Vagina (tissue), 2 donors: ENCODE results near the gene LDB2. TPM values are rescaled to one million over a fixed set of nuclear protein-coding genes. Genes with fewer than 3 reads are reported as not detected.
"Not testable (repeated sequence)": the region's sequence is repeated elsewhere in the genome, so short reads cannot be mapped to it uniquely, and the experiment has no call there.

Experiments used
- DNase-seq, 2 donors: peaks; one replicate each; pipeline ENCODE4 v3.0.0-alpha.2; 2017; ENCODE audit errors: extremely low spot score in 2 of 2
- H3K27ac ChIP-seq: fragments of 200-600 bp; sonication (generic); one replicate; pipeline ENCODE4 v1.5.1; 2019
- H3K27me3 ChIP-seq: fragments of 200-600 bp; sonication (generic); one replicate; pipeline ENCODE4 v1.5.1; 2019
- H3K36me3 ChIP-seq, 2 donors: fragments of 200-600 bp; sonication (generic); one replicate each; pipeline ENCODE4 v1.5.1; 2017 to 2019
- H3K4me1 ChIP-seq: fragments of 200-600 bp; sonication (generic); one replicate; pipeline ENCODE4 v1.5.1; 2019
- H3K4me3 ChIP-seq, 2 donors: fragments of 200-600 bp; sonication (generic); 1 replicate in 1 of 2; 2 replicates in 1 of 2; pipeline ENCODE4 v1.5.1; 2016 to 2019
- H3K9me3 ChIP-seq: fragments of 200-600 bp; sonication (generic); one replicate; pipeline ENCODE4 v1.5.1; 2019
- POLR2A ChIP-seq, 2 donors: fragments of 450-650 bp; IDR thresholded peaks; one replicate each; pipeline ENCODE4 v1.6.1; 2017; ENCODE audit warnings: antibody characterized with exemption in 2 of 2, mild to moderate bottlenecking in 2 of 2, moderate library complexity in 2 of 2
- POLR2AphosphoS5 ChIP-seq, 2 donors: sonication (generic); formaldehyde crosslinking; IDR thresholded peaks; one replicate each; pipeline ENCODE4 v1.9.0; 2017; ENCODE audit warnings: antibody characterized with exemption in 2 of 2, mild to moderate bottlenecking in 2 of 2, low read depth in 1 of 2; ENCODE audit not compliant: insufficient read depth in 1 of 2
- intact Hi-C: fragments of 100-400 bp; cut with DNase I; formaldehyde crosslinking; loops from one replicate; pipeline ENCODE4 v1.15.1; 2023
- total RNA-seq: library from RNA; depleted of rRNA; stranded (reverse); fragments of >200 nt; gene quantifications from one replicate; pipeline ENCODE4 v1.2.3, GENCODE V29; 2016
- TF ChIP-seq, protein P1 (sequence below), 3 experiments: fragments of 450-650 bp in 2 of 3; fragments of 200-600 bp in 1 of 3; sonication (generic) in 1 of 3; IDR thresholded peaks; one replicate each; pipeline ENCODE4 v1.5.1; 2017 to 2019; ENCODE audit warnings: antibody characterized with exemption in 3 of 3, mild to moderate bottlenecking in 2 of 3, moderate library complexity in 2 of 3

The LDB2 gene
- total RNA-seq, 1 donor from 2014 or later: 70.0 TPM

DNA sequence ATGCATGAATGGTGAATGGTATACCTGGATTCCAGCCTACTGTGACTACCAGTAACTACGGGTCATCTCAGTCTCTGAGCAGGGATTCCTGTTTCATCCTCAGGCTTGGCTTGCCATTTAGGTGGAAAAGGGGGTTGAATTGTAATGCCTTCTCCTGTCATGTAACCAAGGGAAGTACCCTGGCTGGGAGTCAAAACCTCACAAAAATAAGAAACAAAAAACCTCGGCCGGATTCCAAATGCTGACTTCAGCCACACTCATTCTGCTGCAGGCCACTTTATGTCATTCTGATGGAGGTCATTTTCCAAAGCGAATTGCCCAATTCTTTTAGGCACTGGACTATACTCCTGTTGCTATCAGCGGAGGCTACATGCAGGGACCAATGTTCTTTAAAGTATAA lies 324.7 kb downstream of the LDB2 start:
- H3K4me1 ChIP-seq: peaks cover 20% of the 10 kb centered on the region
- TF ChIP-seq POLR2A (IDR thresholded peaks at IDR 0.05) (no peak), POLR2AphosphoS5 (IDR thresholded peaks at IDR 0.05; ENCODE audit: insufficient read depth in 1 of 2, low read depth in 1 of 2) (no peak)
- H3K36me3 ChIP-seq: no peaks in the 10 kb centered on the region
- no peaks in the 10 kb centered on the region for H3K9me3 ChIP-seq
- no peaks in the 10 kb centered on the region for H3K27me3 ChIP-seq
- DNase-seq: no peak
- intact Hi-C loops: no loop called here
- no peak overlapping the region for H3K4me3 ChIP-seq
- H3K27ac ChIP-seq: no peak overlapping the region

GRCh38 chr4:16573206-16573605 lies 325.2 kb downstream of the LDB2 start:
- no peak overlapping the region for H3K27ac ChIP-seq
- TF ChIP-seq, protein P1, sequence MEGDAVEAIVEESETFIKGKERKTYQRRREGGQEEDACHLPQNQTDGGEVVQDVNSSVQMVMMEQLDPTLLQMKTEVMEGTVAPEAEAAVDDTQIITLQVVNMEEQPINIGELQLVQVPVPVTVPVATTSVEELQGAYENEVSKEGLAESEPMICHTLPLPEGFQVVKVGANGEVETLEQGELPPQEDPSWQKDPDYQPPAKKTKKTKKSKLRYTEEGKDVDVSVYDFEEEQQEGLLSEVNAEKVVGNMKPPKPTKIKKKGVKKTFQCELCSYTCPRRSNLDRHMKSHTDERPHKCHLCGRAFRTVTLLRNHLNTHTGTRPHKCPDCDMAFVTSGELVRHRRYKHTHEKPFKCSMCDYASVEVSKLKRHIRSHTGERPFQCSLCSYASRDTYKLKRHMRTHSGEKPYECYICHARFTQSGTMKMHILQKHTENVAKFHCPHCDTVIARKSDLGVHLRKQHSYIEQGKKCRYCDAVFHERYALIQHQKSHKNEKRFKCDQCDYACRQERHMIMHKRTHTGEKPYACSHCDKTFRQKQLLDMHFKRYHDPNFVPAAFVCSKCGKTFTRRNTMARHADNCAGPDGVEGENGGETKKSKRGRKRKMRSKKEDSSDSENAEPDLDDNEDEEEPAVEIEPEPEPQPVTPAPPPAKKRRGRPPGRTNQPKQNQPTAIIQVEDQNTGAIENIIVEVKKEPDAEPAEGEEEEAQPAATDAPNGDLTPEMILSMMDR (IDR thresholded peaks at IDR 0.05): no peak
- no peak for TF ChIP-seq POLR2AphosphoS5 (IDR thresholded peaks at IDR 0.05; ENCODE audit: insufficient read depth in 1 of 2, low read depth in 1 of 2)
- TF ChIP-seq POLR2A (IDR thresholded peaks at IDR 0.05): no peak
- intact Hi-C loops: no loop called here
- no peak overlapping the region for H3K4me3 ChIP-seq
- no peak for DNase-seq
- H3K4me1 ChIP-seq: peaks cover 20% of the 10 kb centered on the region
- H3K27me3 ChIP-seq: no peaks in the 10 kb centered on the region
- no peaks in the 10 kb centered on the region for H3K36me3 ChIP-seq
- no peaks in the 10 kb centered on the region for H3K9me3 ChIP-seq

DNA sequence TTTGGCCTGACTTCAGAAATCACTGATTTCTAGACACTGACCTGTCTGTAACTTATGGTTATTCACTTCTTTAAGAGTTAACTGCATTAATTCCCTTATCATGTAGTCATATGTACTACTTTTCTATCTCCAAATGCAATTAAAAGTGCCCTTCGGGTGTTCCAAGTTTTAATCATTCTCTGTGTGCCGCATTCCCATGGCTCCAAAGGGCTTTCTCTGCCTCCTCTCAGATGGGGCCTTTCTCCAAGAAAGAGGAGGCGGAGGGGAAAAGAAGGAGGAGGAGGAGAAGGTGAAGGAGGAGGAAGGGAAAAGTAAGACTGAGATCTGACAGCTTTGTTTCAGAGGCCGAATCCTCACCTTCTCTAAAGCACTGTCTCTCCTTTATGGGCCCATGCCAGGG lies 325.8 kb downstream of the LDB2 start:
- Histone ChIP-seq H3K27ac (no peak overlapping the region), H3K27me3 (no peaks in the 10 kb centered on the region), H3K4me3 (no peak overlapping the region), H3K4me1 (peaks cover 20% of the 10 kb centered on the region), H3K36me3 (no peaks in the 10 kb centered on the region), H3K9me3 (no peaks in the 10 kb centered on the region)
- no peak for TF ChIP-seq POLR2AphosphoS5 (IDR thresholded peaks at IDR 0.05; ENCODE audit: insufficient read depth in 1 of 2, low read depth in 1 of 2)
- TF ChIP-seq, protein P1 (IDR thresholded peaks at IDR 0.05): no peak
- no peak for TF ChIP-seq POLR2A (IDR thresholded peaks at IDR 0.05)
- intact Hi-C loops: no loop called here
- no peak for DNase-seq

GRCh38 chr4:16572161-16572560 lies 326.3 kb downstream of the LDB2 start:
- Histone ChIP-seq H3K27ac (no peak overlapping the region), H3K4me1 (peaks cover 20% of the 10 kb centered on the region), H3K4me3 (no peak overlapping the region), H3K27me3 (no peaks in the 10 kb centered on the region), H3K9me3 (no peaks in the 10 kb centered on the region), H3K36me3 (no peaks in the 10 kb centered on the region)
- intact Hi-C loops: no loop called here
- DNase-seq: no peak
- TF ChIP-seq POLR2A (IDR thresholded peaks at IDR 0.05): no peak
- no peak for TF ChIP-seq POLR2AphosphoS5 (IDR thresholded peaks at IDR 0.05; ENCODE audit: insufficient read depth in 1 of 2, low read depth in 1 of 2)
- TF ChIP-seq, protein P1 (IDR thresholded peaks at IDR 0.05): no peak

- H3K4me3 ChIP-seq: no peak overlapping the region
- no peak overlapping the region for H3K27ac ChIP-seq
- no peaks in the 10 kb centered on the region for H3K36me3 ChIP-seq
- H3K9me3 ChIP-seq: no peaks in the 10 kb centered on the region
- intact Hi-C loops: no loop called here
- H3K4me1 ChIP-seq: peaks cover 20% of the 10 kb centered on the region
- H3K27me3 ChIP-seq: no peaks in the 10 kb centered on the region
- TF ChIP-seq, protein P1 (IDR thresholded peaks at IDR 0.05): no peak
- TF ChIP-seq POLR2AphosphoS5 (IDR thresholded peaks at IDR 0.05; ENCODE audit: insufficient read depth in 1 of 2, low read depth in 1 of 2) (no peak), POLR2A (IDR thresholded peaks at IDR 0.05) (no peak)
- no peak for DNase-seq
Observed at GRCh38 chr4:16569790-16570189, 328.7 kb downstream of the LDB2 start.

- H3K4me1 ChIP-seq, H3K4me3 ChIP-seq, DNase-seq, H3K27ac ChIP-seq, H3K27me3 ChIP-seq, H3K9me3 ChIP-seq, intact Hi-C loops, H3K36me3 ChIP-seq: not testable (repeated sequence)
Observed at GRCh38 chr4:16557316-16557715, 341.1 kb downstream of the LDB2 start.
